ENCODE results near the gene CCDC148. TPM values are rescaled to one million over a fixed set of nuclear protein-coding genes. Genes with fewer than 3 reads are reported as not detected.
"Not testable (repeated sequence)": the region's sequence is repeated elsewhere in the genome, so short reads cannot be mapped to it uniquely, and the experiment has no call there.

CCDC148 gene
- total RNA-seq, 1 donor from 2014 or later, result 32.6 TPM

DNA sequence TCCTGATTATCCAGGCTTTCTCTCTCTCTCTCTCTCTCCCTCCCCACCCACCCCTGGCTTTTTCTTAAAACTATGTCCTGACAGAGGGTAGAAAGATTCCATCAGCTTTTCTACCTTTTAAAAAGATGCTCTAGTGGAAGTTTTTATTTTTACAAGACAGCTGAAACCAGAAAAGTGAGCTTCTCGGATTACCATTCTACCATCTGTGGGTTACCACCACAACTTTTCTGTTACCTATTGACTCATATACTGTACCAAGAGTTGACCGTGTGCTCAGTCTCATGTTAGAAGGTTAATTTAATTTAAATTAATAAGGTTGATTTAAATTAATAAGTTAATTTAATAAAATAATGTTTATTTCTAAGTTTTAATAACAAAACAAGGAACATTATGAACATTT is 217.3 kb downstream of the CCDC148 start:
- no peak for FAIRE-seq

DNA sequence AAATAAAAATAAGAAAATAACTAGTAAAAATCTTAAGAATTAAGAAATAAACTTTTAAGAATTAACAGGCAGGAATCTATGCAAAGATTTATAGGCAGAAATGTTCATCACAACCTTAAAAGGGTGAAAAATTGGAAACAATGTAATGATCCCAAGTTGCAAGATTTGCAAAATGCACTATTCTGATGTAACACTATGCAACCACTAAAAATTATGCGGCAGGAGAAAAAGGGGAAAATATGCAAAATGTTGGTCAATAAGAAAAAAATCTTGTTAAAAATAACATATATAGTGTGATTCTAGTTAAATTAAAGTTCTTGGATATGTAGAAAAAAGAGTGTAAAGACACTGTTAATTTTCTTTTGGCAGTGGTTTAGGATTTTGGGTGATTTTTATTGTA is 222.1 kb downstream of the CCDC148 start:
- DNase-seq (ENCODE audit: low spot score in 2 of 2) (no peak), FAIRE-seq (no peak)

More for the DNA sequence above, 217.3 kb downstream of the CCDC148 start:
- DNase-seq (ENCODE audit: low spot score in 2 of 2), result no peak

GRCh38 chr2:158232476-158232875 is 224.1 kb downstream of the CCDC148 start:
- DNase-seq (ENCODE audit: low spot score in 2 of 2) (no peak), FAIRE-seq (no peak)

DNA sequence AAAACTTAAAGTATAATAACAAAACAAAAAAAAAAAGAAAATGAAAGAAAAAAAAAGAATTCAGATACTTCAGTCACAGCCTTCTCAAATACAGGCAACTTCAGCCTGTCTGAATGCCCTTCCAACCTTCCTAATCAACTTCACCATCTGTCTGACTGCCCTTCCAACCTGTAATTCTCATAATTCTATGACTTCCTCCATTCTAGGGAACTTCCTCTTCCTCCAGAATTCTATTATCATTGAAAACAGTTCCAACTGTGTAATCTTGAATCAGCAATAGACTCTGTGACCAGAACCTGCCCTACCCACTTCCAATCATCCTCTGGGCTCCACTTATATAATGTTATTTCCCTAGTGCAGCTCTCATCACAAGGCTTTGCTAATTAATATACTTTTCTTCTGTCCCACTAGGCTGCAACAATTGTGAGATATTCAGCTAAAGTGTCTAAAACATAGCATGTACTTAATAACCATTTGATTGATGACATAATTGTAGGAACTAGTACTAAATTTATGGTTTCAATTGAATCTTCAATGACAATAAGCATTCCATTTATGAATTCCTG is 227.5 kb downstream of the CCDC148 start:
- FAIRE-seq (no peak), DNase-seq (ENCODE audit: low spot score in 2 of 2) (no peak)

DNA sequence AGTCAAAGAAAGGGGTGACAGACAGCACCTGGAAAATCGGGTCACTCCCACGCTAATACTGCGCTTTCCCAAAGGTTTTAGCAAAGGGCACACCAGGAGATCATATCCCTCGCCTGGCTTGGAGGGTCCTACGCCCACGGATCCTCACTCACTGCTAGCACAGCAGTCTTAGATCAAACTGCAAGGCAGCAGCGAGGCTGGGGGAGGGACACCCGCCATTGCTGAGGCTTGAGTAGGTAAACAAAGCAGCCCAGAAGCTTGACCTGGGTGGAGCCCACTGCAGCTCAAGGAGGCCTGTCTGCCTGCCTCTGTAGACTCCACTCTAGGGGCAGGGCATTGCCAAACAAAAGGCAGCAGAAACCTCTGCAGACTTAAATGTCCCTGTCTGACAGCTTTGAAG is 233.5 kb downstream of the CCDC148 start:
- DNase-seq (ENCODE audit: low spot score in 2 of 2); FAIRE-seq: not testable (repeated sequence)

DNA sequence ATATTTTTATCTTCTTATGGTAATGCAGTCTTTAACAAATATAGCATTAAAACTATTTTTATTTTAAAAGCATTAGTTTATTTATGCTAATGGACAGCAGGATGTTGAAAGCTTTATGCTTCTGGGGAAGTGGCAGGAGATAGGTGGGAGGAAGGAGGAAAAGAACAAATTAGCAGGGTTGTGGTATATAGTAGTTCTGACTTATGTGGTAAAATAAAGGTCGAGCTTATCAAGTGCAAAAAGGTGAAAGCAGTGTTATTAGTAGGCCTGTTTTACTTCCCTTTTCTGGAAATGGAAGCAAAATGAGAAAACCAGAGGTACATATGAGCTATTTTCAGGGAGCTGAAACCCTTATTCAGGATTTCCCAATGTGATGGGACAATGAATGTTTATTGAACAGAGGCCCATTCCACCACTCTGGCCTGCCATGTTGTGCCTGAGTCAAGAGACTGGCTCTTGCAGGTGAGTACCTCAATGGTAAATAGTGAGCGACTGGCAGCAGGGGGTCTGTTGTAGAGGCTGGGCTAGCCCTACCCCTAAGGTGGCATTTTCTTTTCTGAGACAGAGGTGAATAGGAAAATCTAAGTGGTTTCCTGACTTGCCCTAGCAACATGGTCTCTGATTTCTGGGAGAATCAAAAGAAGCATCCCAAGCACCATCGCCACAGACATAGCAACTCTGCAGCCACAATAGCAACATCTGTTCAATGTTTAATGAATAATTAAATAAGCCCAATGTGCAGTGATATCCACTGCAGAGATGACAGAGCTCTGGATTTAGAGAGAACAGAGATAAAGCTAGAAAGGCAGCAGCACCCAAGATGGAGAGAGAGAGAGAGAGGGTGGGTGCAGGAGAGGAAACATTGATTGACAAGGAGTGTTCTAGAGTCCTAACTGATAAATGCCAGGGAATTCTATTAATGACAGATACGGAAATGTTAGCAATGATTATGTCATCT is 235.2 kb downstream of the CCDC148 start:
- DNase-seq (ENCODE audit: low spot score in 2 of 2) (no peak), FAIRE-seq (no peak)

GRCh38 chr2:158217593-158217992 is 239.0 kb downstream of the CCDC148 start:
- no peak for FAIRE-seq
- DNase-seq (ENCODE audit: low spot score in 2 of 2), result no peak

DNA sequence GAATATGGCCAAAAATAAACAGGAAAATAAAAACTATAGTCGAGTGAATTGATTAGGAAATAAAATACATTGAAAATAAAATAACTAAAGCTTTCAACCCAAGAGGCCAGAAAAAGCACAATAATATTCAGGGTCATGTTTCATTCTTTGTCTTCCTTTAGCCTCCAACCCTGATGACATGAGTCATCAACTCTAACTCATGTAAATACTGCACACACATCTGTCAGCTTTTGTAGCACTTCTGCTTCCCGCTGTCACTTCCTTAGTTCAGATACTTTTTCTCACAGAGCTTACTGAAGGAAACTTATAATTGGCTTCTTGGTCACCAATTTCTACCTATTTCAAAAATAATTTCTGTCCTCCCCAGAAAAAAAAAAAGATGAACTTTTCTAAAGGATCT is 242.1 kb downstream of the CCDC148 start:
- DNase-seq (ENCODE audit: low spot score in 2 of 2) (no peak), FAIRE-seq (no peak)

DNA sequence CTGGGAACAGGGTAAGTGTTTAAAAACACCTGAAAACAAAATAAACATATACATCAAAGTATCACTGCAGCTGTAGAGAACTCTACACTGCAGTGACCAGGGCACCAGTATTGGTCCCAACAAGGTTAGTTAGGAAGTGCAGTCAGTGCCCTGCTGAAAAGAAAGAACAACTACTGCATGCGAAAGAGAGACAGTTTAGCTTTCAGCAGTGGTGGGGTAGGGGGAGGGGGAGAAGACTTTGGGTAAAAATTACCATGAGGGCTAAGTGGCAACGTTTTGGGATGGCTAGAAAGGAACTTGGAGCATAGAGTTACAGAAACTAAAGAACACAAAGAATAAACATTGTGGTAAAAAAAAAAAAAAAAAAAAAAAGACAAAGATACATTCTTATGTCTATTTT is 242.8 kb downstream of the CCDC148 start:
- FAIRE-seq (no peak), DNase-seq (ENCODE audit: low spot score in 2 of 2) (no peak)

- FAIRE-seq, result no peak
- DNase-seq (ENCODE audit: low spot score in 2 of 2), result no peak
Observed at GRCh38 chr2:158212301-158212700, 244.3 kb downstream of the CCDC148 start.

DNA sequence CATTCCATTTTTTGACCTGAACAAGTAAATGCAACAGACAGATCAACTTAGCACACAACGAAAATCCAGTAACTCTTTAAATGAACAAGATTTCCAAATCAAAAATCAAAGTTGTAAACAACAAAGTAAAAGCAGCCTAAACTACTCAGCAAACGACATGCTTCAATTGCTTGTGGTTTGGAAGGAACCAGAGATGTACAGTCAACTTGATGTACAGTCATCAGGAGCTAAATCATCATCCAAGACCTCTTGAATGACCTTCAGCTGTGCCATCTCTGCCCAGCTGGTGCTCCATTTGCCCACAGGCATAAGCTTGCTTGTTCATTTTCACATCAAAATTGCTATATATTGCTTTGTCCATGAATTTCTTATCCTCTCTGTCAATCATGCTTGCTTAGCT is 245.1 kb downstream of the CCDC148 start:
- FAIRE-seq, result no peak
- no peak for DNase-seq (ENCODE audit: low spot score in 2 of 2)

DNA sequence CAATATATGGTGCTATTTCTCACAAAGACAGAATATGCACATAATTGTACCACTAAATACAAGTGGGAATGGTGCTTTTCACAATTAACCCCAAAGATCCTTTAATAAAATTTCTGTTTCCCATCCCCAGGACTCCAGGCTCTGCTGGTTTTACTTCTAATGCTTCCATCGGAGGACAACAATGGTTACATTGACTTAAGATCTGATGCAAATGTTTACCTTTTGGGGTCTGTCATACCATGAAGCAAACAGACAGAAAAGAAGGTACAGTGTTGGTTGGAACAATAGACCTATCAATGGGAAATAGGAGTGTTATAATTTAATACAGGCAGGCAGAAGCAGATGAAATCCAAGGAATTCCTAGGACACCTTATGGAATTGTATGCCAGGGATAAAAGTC is 249.2 kb downstream of the CCDC148 start:
- DNase-seq (ENCODE audit: low spot score in 2 of 2), result no peak
- FAIRE-seq, result no peak

- no peak for DNase-seq (ENCODE audit: low spot score in 2 of 2)
- FAIRE-seq, result no peak
Observed at GRCh38 chr2:158205215-158205614, 251.3 kb downstream of the CCDC148 start.

- no peak for DNase-seq (ENCODE audit: low spot score in 2 of 2)
- FAIRE-seq, result no peak
Observed at GRCh38 chr2:158204741-158205165, 251.8 kb downstream of the CCDC148 start.

DNA sequence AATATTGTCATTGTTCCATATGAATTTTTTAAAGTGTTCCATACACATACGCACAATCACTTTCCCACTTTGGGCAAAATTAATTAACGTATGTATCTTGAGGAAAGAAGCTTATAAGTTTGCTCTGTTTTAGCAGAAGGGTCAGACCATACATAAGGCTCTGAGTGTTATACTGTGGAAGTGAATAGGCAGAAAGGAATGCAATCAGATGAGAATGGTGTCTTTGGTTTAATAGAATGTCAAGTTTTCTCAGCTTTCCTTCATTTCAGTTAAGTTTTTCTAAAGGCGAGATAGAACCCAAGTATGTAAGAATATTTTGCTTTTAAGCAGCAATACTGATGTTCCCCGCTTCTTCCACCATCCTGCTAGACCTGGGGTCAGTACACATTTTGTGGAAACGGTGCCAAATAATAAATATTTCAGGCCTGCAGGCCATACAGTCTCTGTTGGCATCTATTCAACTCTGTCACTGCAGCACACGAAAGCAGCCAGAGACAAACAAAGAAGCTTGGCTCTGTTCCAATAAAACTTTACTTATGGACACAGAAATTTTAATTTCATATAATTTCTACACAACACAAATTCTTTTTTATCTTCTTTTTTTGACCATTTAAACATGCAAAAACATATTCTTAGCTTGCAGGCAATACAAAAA is 254.3 kb downstream of the CCDC148 start:
- DNase-seq (ENCODE audit: low spot score in 2 of 2) (no peak), FAIRE-seq (no peak)

- FAIRE-seq (no peak), DNase-seq (ENCODE audit: low spot score in 2 of 2) (no peak)
Observed at GRCh38 chr2:158199928-158200650, 256.5 kb downstream of the CCDC148 start.

GRCh38 chr2:158197940-158198339 is 258.6 kb downstream of the CCDC148 start:
- FAIRE-seq, result no peak

DNA sequence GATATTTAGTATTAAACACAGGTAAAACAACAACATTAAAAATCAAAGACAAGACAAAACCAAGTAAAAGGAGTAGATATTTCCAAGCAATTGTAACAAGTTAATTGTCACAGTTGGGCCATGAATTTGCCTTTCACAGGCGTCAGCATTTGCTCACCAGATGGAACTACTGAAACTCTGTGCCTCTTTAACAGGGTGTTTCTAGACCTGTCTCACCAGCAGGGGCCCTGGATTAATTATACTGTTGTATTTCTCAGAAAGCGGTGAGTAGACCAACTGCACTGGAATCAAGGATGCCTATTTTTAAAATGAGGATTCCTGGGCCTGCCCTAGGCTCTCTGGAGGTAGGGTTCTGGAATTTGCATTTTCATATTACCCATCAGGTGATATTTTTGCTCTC is 262.3 kb downstream of the CCDC148 start:
- no peak for FAIRE-seq
- DNase-seq (ENCODE audit: low spot score in 2 of 2), result no peak

More at GRCh38 chr2:158197940-158198339, 258.6 kb downstream of the CCDC148 start:
- DNase-seq (ENCODE audit: low spot score in 2 of 2), result no peak

DNA sequence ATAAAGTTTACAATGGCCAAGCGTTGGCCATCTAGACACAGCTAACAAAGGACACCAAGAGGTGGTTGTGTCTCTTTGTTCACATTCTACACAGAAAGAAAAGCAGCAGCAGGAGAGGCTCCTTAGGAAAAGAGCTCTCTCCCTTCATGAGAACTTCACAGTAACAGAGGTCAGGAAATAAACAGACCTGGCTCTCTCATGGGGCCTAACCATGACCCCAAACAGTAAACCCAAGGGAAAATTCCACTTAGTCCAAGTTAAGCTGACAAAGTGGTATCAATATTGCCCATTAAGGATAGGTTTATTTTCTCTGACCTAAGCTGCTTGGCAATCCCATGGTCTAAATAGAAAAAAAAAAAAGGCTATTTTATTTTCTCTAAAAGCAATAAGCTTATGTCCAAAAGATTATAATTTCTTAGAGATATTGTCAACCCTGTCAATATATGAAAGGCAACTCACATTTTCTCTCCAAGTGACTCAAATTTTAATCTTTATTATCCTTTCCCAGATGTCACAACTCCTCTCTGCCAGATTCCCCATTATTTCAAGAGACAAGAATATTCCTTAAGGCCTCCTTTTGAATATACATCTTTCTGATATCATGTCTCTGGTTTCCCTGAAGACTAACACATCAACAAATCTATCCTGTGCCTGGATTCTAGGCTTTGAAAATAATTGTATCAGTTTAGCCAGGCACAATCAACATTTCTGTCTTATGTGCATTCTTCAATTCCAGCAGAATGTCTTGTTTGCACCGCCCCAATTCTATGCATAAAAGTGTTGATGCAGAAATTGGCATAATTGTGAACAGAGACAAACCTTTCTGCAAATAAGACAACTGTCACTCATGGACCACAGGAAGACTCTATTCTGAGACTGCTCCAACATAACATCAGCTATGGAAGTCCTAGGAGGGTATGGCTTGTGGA is 263.8 kb downstream of the CCDC148 start:
- DNase-seq (ENCODE audit: low spot score in 2 of 2), result no peak
- no peak for FAIRE-seq
